ENCODE measurements around the gene SELENOO.

DNA sequence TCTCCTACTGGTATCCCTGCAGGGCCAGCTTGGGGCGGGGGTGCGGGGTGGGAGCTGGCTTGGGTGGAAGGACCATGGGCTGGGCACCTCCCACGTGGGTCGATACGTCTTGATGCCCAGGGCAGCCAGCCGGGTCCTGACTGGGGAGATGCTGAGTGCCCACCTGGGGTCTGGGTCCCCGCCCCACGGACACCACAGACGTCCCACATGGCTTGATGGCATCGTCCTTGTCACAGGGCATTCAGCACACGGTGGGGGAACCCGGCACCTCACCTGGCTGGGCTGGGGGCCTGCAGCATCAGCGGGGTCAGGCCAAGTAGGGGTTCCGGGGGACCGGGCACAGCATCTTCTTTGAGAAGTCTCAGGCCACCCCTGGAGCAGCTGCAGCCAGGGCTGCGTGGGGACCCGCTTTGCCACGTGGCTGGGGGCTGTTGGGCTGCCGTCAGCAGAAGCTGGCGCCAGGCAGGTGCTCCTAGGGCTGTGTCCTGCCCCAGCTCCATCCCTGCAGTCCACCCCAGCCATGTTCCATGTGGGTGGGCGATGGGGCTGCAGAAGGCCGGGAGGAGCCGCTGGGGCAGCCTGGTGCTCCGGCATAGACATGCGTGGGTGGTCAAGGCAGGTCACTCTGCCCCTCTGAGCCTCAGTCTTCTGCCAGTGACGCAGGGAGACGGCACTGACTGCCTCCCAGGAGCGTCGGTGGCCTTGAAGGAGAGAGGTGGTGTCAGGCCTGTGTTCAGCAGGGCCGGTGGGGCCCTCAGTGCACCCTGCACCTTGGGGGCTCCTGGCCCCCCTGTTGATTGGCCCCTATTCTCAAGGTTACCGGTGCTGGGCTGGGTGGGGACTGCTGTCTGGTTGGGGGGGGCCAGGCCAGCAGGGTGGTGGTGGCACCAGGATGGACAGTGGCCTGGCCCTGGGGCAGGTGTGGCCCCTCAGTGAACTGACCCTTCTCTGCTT is 8.4 kb downstream of the SELENOO start:
- no peak for TF ChIP-seq EZH2 (IDR thresholded peaks at IDR 0.05; ENCODE audit: borderline replicate concordance, insufficient read depth, low read depth, low read length, poor library complexity, severe bottlenecking)
- TF ChIP-seq, protein P1, sequence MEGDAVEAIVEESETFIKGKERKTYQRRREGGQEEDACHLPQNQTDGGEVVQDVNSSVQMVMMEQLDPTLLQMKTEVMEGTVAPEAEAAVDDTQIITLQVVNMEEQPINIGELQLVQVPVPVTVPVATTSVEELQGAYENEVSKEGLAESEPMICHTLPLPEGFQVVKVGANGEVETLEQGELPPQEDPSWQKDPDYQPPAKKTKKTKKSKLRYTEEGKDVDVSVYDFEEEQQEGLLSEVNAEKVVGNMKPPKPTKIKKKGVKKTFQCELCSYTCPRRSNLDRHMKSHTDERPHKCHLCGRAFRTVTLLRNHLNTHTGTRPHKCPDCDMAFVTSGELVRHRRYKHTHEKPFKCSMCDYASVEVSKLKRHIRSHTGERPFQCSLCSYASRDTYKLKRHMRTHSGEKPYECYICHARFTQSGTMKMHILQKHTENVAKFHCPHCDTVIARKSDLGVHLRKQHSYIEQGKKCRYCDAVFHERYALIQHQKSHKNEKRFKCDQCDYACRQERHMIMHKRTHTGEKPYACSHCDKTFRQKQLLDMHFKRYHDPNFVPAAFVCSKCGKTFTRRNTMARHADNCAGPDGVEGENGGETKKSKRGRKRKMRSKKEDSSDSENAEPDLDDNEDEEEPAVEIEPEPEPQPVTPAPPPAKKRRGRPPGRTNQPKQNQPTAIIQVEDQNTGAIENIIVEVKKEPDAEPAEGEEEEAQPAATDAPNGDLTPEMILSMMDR (IDR thresholded peaks at IDR 0.05) = no peak
